ENCODE results near the gene DNAH6. TPM values are rescaled to one million over a fixed set of nuclear protein-coding genes. Genes with fewer than 3 reads are reported as not detected.
A peak's percentile ranks its signal among the peaks of the same experiment; 100 is the strongest.

The DNAH6 gene
- total and polyA plus RNA-seq, 9 of the 15 experiments (the other 6 are each of a cell fraction or from before 2014, with no cell fraction given): 0.01 to 0.04 (median 0.01) TPM; not detected in 5

- TF ChIP-seq ZBTB12 (CRISPR knock-in tag; IDR thresholded peaks at IDR 0.05): no peak
- no peak for TF ChIP-seq ZNF507 (tag; conservative IDR thresholded peaks at IDR 0.05)
- no peak for TF ChIP-seq MCM7 (IDR thresholded peaks at IDR 0.05)
- no peak for TF ChIP-seq PML (IDR thresholded peaks at IDR 0.05; ENCODE audit: low read length)
- TF ChIP-seq EGR1 (conservative IDR thresholded peaks at IDR 0.05): no peak
- no peak for TF ChIP-seq ZNF583 (CRISPR knock-in tag; IDR thresholded peaks at IDR 0.05)
- TF ChIP-seq TAF9B (IDR thresholded peaks at IDR 0.05; ENCODE audit: partially characterized antibody): no peak
These were observed 219.1 kb downstream of the DNAH6 start (continued) for GRCh38 chr2:84735389-84735788.

GRCh38 chr2:84741182-84741822 lies 225.0 kb downstream of the DNAH6 start:
- H3K9ac ChIP-seq (ENCODE audit: insufficient read depth in 1 of 2, low read depth in 2 of 2, low read length in 2 of 2): no peak overlapping the region
- H3K27ac ChIP-seq (ENCODE audit: extremely low read depth, low read depth, low read length): no peak overlapping the region
- no peak overlapping the region for H2AFZ ChIP-seq (ENCODE audit: low read depth, low read length)
- no peaks in the 10 kb centered on the region for H3K36me3 ChIP-seq (ENCODE audit: control insufficient read depth, insufficient read depth, low read length)
- in situ Hi-C loops (cut with MboI): no loop called here
- WGBS (ENCODE audit: insufficient coverage, low coverage, missing lambda C conversion rate): 0% methylated on average over 3 of the region's 3 CpGs
- H3K9me3 ChIP-seq (replicated peaks; ENCODE audit: control insufficient read depth, insufficient read depth, low read depth, low read length): no peaks in the 10 kb centered on the region
- FAIRE-seq (peak; percentile 64), DNase-seq (ENCODE audit: extremely low read depth in 1 of 4, low spot score in 3 of 4) (peak in 2 of 4 experiments; percentile 24), ATAC-seq (peak; percentile 95)
- H3K79me2 ChIP-seq (ENCODE audit: control insufficient read depth, insufficient read depth, low read length): no peaks in the 10 kb centered on the region
- intact Hi-C loops (cut with micrococcal nuclease): no loop called here
- no peaks in the 10 kb centered on the region for H3K9me1 ChIP-seq (ENCODE audit: control insufficient read depth, insufficient read depth, low read length)
- H3K4me2 ChIP-seq (ENCODE audit: insufficient read depth, low read length): no peak overlapping the region
- BruUV-seq (replicated peaks): no TSS peak
- POLR2A ChIA-PET: interaction anchor here (0.7 kb wide), 1 partner anchor 131 kb away, joined by 3 read pairs; no protein-coding TSS in a partner anchor
- H3K4me1 ChIP-seq (replicated peaks in 1 of 2; ENCODE audit: control insufficient read depth in 2 of 2, insufficient read depth in 2 of 2, low read length in 2 of 2): no peaks in the 10 kb centered on the region
- peaks cover 0 to 7% of the 10 kb centered on the region in 2 experiments; a peak in 2 of 5 replicates for H3K27me3 ChIP-seq (ENCODE audit: control insufficient read depth in 2 of 2, insufficient read depth in 2 of 2, low read length in 2 of 2)
- no peaks in the 10 kb centered on the region for H4K20me1 ChIP-seq (replicated peaks; ENCODE audit: control insufficient read depth, insufficient read depth, low read length)
- no peak overlapping the region for H3K4me3 ChIP-seq
- CTCF ChIA-PET (ENCODE audit: low intra/inter-chr PET ratio): no interaction called here
- TF ChIP-seq RAD21 (CRISPR knock-in tag; conservative IDR thresholded peaks at IDR 0.05 in 1 of 2, IDR thresholded peaks at IDR 0.05 in 1 of 2) (peak; percentile 33 to 54), SMC3 (conservative IDR thresholded peaks at IDR 0.05; ENCODE audit: insufficient read depth, low read depth, low read length) (0 out of 2 replicates have a peak, but pooled peaks have one; percentile 14), CHD2 (IDR thresholded peaks at IDR 0.05; ENCODE audit: low read depth, low read length) (no peak), REST (IDR thresholded peaks at IDR 0.05; ENCODE audit: borderline replicate concordance) (peak; percentile 20; the same call in 1 of the 2 replicates), REST (CRISPR knock-in tag; IDR thresholded peaks at IDR 0.05; ENCODE audit: low read depth) (no peak)
